ENCODE results near the gene FOXE1.
A peak's percentile ranks its signal among the peaks of the same experiment; 100 is the strongest.

Gene FOXE1

DNA sequence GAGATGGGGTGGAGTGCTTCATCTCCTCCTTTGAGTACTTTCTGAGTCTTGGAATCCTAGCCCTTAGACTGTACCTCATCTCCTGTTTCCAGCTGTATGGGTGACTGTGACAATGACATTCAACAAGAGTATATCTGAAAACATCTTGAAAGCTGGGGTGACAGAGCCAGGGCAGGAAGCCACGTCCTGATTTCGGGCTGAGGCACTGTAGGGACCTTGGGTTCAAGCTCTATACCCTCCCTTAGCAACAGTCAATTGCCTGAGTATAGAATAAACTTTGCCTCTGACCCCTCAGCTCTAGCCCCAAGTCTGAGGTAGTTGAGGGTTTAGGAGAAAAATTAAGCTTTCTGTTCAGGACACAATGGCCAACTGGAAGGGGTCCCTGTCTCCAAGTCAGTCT is 6.3 kb downstream of the FOXE1 start:
- in situ Hi-C loops (cut with HindIII; ENCODE audit: low pct_ligation_motif_present, low pct_unique_long_range_greater_than_20kb, low sequenced_read_pairs) = no loop called here

DNA sequence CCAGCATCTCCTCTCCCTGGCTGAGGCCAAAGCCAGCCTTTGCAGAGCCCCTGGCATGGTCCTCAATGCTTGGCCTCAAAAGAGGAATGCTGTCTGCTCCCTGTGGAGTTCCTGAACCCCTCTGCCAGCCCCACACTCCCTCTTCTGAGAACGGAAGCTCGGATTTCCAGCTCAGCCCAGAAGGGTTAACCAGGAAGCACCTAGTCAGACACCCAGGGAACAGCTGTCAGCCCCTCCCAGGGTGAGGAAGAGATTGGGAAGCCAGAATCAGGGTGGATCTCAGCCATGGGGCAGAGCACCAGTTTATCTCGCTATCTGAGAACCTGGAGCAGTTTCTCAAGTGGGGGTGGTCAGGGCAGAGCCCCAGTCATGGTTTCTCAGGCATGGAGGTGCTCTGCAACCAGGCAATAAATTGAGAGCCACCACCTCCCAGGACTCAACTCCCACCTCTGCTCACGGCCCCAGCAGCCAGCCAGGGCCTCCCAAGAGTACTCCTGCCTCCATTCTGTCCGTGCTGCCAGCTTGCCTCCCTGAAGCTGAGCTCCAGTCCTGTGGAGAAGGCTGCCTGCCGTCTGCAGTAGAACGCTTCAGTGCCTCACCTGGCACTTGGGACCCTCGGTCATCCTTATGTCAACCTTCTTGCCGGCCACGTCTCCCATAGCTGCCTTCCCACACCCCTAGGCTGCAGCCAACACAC is 7.6 kb downstream of the FOXE1 start:
- in situ Hi-C loops (cut with HindIII; ENCODE audit: low pct_ligation_motif_present, low pct_unique_long_range_greater_than_20kb, low sequenced_read_pairs) = no loop called here
- DNase-seq = no peak

More for the DNA sequence above, 6.3 kb downstream of the FOXE1 start:
- DNase-seq = no peak

- in situ Hi-C loops (cut with HindIII; ENCODE audit: low pct_ligation_motif_present, low pct_unique_long_range_greater_than_20kb, low sequenced_read_pairs) = no loop called here
- no peak for DNase-seq
These were observed 8.1 kb downstream of the FOXE1 start for GRCh38 chr9:97861148-97861475.

GRCh38 chr9:97863314-97863713 is 10.3 kb downstream of the FOXE1 start:
- in situ Hi-C loops (cut with HindIII; ENCODE audit: low pct_ligation_motif_present, low pct_unique_long_range_greater_than_20kb, low sequenced_read_pairs) = no loop called here
- DNase-seq = no peak

GRCh38 chr9:97864396-97864795 is 11.4 kb downstream of the FOXE1 start:
- in situ Hi-C loops (cut with HindIII; ENCODE audit: low pct_ligation_motif_present, low pct_unique_long_range_greater_than_20kb, low sequenced_read_pairs) = no loop called here
- no peak for DNase-seq

DNA sequence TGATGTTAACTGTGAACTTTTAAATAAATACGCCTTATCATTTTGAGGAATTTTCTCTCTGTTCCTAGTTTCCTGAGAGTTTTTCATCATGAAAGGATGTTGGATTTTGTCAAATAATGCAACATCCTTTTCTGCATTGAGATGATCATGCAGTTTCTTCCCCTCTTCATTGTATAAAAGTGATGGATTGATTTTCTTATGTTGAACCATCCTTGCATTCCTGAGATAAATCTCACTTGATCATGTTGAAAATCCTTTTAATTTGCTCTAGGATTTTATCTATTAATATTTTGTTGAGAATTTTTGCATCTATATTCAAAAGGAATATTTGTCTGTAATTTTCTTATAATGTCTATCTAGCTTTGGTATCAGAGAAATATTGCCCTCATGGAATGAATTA is 13.3 kb downstream of the FOXE1 start:
- in situ Hi-C loops (cut with HindIII; ENCODE audit: low pct_ligation_motif_present, low pct_unique_long_range_greater_than_20kb, low sequenced_read_pairs) = no loop called here
- no peak for DNase-seq

DNA sequence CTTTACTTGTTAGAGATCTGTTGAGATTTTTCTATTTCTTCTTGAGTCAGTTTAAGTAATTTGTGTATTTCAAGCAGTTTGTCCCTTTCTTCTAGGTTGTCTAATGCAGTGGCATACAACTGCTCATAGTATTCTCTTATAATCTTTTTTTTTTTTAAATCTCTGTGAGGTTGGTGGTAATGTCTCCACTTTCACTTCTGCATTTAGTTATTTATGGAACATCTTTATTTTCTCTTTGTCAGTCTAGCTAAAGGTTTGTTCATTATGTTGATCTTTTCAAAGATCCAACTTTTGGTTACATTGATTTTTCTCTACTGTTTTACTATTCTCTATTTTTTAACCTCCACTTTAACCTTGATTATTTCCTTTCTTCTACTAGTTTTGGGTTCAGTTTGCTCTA is 13.8 kb downstream of the FOXE1 start:
- in situ Hi-C loops (cut with HindIII; ENCODE audit: low pct_ligation_motif_present, low pct_unique_long_range_greater_than_20kb, low sequenced_read_pairs) = no loop called here
- DNase-seq = no peak

GRCh38 chr9:97868859-97869258 is 15.8 kb downstream of the FOXE1 start:
- DNase-seq = no peak
- in situ Hi-C loops (cut with HindIII; ENCODE audit: low pct_ligation_motif_present, low pct_unique_long_range_greater_than_20kb, low sequenced_read_pairs) = no loop called here

- no peak for DNase-seq
- in situ Hi-C loops (cut with HindIII; ENCODE audit: low pct_ligation_motif_present, low pct_unique_long_range_greater_than_20kb, low sequenced_read_pairs) = no loop called here
These were observed 20.4 kb downstream of the FOXE1 start for GRCh38 chr9:97873425-97873824.

GRCh38 chr9:97873882-97874281 is 20.9 kb downstream of the FOXE1 start:
- peak; percentile 22 for DNase-seq

DNA sequence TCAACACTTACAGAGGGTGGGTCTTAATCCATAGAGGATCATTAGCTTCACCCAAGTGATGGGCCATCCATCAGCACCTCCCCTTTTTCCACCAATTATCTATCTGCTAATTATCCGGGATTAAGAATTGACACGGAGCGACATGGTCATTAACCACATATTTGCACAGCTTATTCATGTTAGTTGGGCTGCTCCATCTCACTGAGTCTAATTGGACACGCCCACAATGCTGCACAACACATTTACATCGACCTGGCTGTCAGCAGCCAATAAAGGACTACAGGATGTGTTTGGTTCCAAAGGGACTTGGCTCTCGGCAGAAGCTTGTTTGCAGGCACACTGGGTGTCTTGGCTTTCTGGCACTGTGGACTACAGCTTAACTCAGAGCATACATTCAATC is 21.6 kb downstream of the FOXE1 start:
- no peak for DNase-seq
- in situ Hi-C loops (cut with HindIII; ENCODE audit: low pct_ligation_motif_present, low pct_unique_long_range_greater_than_20kb, low sequenced_read_pairs) = no loop called here

More at GRCh38 chr9:97873882-97874281, 20.9 kb downstream of the FOXE1 start:
- in situ Hi-C loops (cut with HindIII; ENCODE audit: low pct_ligation_motif_present, low pct_unique_long_range_greater_than_20kb, low sequenced_read_pairs) = no loop called here

GRCh38 chr9:97875111-97875510 is 22.1 kb downstream of the FOXE1 start:
- no peak for DNase-seq
- in situ Hi-C loops (cut with HindIII; ENCODE audit: low pct_ligation_motif_present, low pct_unique_long_range_greater_than_20kb, low sequenced_read_pairs) = no loop called here

DNA sequence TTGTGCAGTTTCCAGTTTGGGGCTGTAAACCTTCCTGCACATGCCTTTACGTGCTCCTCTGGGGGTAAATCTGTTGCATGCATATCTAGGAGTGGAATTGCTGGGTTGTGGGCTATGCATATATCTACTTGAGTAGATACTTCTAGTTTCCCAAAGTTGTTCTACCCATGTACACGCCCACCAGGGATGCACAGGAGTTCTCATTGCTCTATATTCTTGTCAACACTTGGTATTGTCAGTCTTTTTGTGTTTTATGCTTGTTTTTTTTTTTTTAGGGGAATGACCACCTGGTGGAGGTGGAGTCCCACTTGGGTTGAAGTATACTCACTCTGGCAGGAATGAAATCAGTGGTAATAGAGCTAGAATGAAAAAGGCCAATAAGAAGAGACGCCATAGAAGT is 23.0 kb downstream of the FOXE1 start:
- in situ Hi-C loops (cut with HindIII; ENCODE audit: low pct_ligation_motif_present, low pct_unique_long_range_greater_than_20kb, low sequenced_read_pairs) = no loop called here
- DNase-seq = no peak

- in situ Hi-C loops (cut with HindIII; ENCODE audit: low pct_ligation_motif_present, low pct_unique_long_range_greater_than_20kb, low sequenced_read_pairs) = no loop called here
- DNase-seq = peak; percentile 40
These were observed 27.3 kb downstream of the FOXE1 start for GRCh38 chr9:97880336-97880735.

GRCh38 chr9:97889941-97890887 is 37.2 kb downstream of the FOXE1 start:
- in situ Hi-C loops (cut with HindIII; ENCODE audit: low pct_ligation_motif_present, low pct_unique_long_range_greater_than_20kb, low sequenced_read_pairs) = no loop called here
- DNase-seq = peak; percentile 27

GRCh38 chr9:97891736-97892135 is 38.7 kb downstream of the FOXE1 start:
- no peak for DNase-seq
- in situ Hi-C loops (cut with HindIII; ENCODE audit: low pct_ligation_motif_present, low pct_unique_long_range_greater_than_20kb, low sequenced_read_pairs) = no loop called here

DNA sequence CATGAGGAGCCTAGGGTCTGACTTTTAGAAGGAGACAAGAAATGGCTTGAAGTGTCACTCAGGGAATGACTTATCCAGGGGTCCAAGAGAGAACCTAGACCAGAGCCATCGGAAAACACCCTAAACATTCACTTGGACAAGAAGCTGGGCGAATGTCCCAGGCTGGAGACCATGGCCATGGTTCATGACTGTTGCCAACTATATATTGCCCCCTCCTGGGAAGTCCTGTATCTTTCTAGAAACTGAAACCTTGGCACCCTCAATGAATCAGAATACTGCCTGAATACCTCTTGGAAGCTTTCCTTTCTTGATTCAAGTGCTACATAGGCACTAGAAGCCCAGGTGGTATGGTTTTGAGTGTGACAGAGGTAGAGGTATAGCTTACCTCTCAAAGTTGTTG is 39.4 kb downstream of the FOXE1 start:
- no peak for DNase-seq
- in situ Hi-C loops (cut with HindIII; ENCODE audit: low pct_ligation_motif_present, low pct_unique_long_range_greater_than_20kb, low sequenced_read_pairs) = no loop called here

GRCh38 chr9:97895211-97895610 is 42.2 kb downstream of the FOXE1 start:
- in situ Hi-C loops (cut with HindIII; ENCODE audit: low pct_ligation_motif_present, low pct_unique_long_range_greater_than_20kb, low sequenced_read_pairs) = no loop called here

GRCh38 chr9:97895695-97896332 is 42.8 kb downstream of the FOXE1 start:
- in situ Hi-C loops (cut with HindIII; ENCODE audit: low pct_ligation_motif_present, low pct_unique_long_range_greater_than_20kb, low sequenced_read_pairs) = no loop called here
- DNase-seq = peak; percentile 30

More at GRCh38 chr9:97895211-97895610, 42.2 kb downstream of the FOXE1 start:
- no peak for DNase-seq

All from ACHN (cell line).